Activated T-helper 1 cell treated with Interleukin-2 at 50 U/mL for 16 hours (primary cell): ENCODE data around the gene ATP5PD.

Source experiments
- DNase-seq: peaks from one replicate; pipeline ENCODE4 v3.0.0-alpha.2; 2020; ENCODE audit warnings: low read depth

ATP5PD gene

GRCh38 chr17:75046407-75047289 is at the start of gene ATP5PD, which contains the start of gene KCTD2:
ATP5PD (minus strand) TSS chr17:75046969; CDS start chr17:75042650, 4,319 bp downstream.
KCTD2 (plus strand) TSS chr17:75047225; CDS start chr17:75047251, 26 bp downstream.
- DNase-seq, result peak; percentile 94

DNA sequence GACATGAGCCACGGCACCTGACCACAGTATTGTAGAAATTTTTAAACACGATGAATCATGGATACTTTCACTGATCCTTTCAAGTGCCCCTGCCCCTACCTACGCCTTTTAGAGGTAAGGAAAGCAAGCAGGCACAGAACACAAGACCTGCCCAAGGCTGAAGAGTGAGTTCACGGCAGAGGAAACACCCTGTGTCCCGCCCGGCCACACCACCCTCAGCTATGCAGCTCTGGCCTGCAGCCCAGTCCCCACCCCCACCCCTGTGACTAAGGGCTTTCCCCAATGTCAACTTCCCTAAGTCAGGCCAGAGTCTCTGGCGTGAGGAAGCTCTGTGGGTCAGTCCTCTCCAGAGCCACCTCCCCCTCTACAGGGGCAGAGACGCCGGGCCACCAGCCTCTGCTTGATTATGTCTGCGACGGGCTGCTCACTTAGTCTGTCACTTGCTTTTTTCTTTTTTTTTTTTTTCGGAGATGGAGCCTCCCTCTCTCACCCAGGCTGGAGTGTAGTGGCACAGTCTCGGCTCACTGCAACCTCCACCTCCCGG is 49.4 kb upstream of the ATP5PD start:
- no peak for DNase-seq

GRCh38 chr17:75094871-75095399 is 48.2 kb upstream of the ATP5PD start:
- DNase-seq, result no peak

GRCh38 chr17:75093548-75094158 is 46.9 kb upstream of the ATP5PD start:
- DNase-seq, result no peak

DNA sequence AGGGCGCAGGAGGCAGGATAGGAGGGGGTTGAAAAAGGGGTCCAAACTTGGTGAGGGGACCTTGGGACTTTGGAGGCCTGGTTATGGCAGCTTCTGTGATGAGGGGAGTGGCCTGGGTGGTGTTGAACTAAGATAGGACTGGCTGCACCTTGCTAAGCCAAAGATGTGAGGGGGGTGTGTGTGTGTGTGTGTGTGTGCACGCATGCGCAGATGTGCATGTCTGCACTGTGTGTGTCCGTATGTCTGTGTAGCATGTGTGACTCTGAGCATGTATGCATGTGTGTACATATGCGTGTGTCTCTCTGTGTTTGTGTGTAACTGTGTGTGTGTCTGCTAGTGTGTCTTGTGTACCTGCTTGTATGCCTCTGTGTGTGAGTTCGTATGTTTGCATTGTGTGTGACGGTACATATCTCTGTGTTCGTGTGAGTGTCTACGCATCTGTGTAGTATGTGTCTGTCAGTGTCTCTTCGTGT is 45.1 kb upstream of the ATP5PD start:
- no peak for DNase-seq

GRCh38 chr17:75090871-75091854 is 44.4 kb upstream of the ATP5PD start:
- DNase-seq, result no peak

- DNase-seq, result no peak
Observed at GRCh38 chr17:75088465-75089417, 42.0 kb upstream of the ATP5PD start.

DNA sequence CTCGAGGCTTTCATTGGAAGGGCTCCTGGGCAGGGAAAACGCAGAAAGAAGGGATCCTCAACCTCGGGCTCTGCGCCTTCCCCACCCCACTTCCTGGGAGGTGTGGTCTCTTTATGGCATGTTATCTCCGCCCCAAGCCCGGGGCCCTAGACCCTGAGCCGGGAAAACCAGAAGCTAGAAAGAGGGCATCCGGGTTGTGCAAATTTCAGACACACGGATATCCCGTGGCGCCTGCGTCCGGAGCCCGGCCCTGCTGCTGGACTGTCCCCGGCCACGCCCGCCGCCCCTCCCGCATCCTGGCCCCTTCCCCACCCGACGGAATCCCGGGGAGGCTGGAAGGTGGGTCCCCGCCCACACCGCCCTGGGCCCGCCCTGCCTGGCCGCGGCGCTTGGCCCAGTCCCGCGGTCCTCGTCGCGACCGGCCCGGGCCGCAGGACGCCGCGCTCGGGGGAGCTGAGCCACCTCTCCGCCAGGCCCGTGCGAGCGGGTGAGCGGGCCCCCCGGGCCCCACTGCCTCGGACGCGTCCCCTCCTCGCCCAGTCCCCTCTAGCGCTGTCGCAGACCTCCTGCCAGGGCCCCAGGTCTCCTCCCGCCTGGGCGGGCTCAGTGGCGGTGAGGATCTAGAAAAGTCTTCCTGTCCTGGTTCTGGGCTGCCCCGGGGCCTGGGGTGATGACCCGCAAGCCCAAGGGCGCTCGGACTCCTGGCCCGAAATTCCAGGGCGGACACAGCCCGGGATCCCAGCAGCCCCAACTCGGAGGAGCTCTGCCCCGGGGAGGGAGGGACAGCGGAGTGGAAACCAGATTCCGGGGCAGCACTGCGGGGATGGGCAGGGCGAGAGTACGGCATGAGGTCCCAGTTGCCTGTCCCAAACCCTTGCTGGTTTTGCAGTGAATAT is 41.0 kb upstream of the ATP5PD start, which contains the start of gene SLC16A5:
SLC16A5 (plus strand) TSS at position 397 of the 896 bp plus-strand sequence. CDS start 5,683 bp downstream, outside the sequence.
- DNase-seq, result peak; percentile 43

DNA sequence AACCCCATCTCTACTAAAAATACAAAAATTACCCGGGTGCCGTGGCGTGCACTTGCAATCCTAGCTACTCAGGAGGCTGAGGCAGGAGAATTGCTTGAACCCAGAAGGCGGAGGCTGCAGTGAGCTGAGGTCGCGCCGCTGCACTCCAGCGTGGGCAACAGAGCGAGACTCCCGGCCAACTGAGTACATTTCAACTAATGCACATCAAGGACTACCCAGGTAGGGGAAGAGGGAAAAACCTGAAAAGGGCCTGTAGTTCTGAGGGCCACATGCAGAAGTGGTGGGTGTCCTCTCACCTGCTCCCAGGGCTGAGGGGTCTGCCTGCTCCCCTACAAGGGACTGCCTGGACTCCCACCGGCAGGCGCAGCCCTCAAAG is 40.4 kb upstream of the ATP5PD start:
- DNase-seq, result no peak

- DNase-seq, result no peak
Observed at GRCh38 chr17:75086496-75087181, 39.9 kb upstream of the ATP5PD start.

- DNase-seq, result no peak
Observed at GRCh38 chr17:75084039-75084660, 37.4 kb upstream of the ATP5PD start.

GRCh38 chr17:75082683-75083082 is 35.9 kb upstream of the ATP5PD start:
- no peak for DNase-seq

GRCh38 chr17:75081611-75082540 is 35.1 kb upstream of the ATP5PD start:
- DNase-seq, result no peak

- DNase-seq, result no peak
Observed at GRCh38 chr17:75079023-75079373, 32.2 kb upstream of the ATP5PD start.

DNA sequence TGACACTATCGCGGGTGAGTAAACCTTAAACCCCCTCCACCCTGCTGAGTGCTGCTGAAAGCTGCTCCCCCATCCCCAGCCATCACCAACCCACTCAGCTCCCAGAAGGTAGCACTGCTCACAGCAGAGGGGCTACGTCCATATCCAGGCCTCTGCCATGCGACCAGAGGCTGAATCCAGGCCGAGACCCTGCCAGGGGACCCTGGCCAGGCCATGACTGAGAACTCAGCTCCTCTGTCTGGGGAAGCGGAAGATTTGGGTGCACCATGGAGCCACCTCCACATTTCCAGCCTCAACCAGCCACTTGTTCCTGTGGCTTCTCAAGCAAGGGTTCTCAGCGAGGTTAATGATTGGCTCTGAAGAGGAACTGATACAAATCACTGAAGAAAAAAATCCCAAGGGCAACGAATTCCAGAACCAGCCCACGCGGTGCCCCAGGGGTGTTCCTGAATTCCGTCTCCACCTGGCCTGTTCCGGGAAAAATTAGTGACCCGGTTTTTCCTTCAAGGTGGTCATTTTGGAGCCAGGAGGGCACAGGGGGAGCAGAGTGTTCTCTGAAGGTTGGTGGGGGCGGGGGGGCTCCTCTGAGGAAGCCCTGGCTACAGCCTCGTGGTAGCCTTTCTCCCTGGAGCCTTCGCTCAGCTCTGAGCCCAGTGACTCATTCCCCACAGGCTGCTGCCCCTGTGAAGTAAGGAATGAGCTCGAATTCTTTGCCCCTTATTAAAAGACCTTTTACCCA is 31.7 kb upstream of the ATP5PD start:
- DNase-seq, result no peak
